Stimulated activated CD4-positive, alpha-beta T cell treated with anti-CD3 and anti-CD28 coated beads, Interleukin-2, amount 100 ng/mL, for 4 hours (primary cell): ENCODE data around the gene SMAD4.
"Not testable (repeated sequence)": the region's sequence is repeated elsewhere in the genome, so short reads cannot be mapped to it uniquely, and the experiment has no call there.

ENCODE experiments used
- DNase-seq: peaks from one replicate; pipeline ENCODE4 v3.0.0-alpha.2; 2020; ENCODE audit warnings: low read depth

SMAD4 gene

GRCh38 chr18:51070545-51070944 is 40.5 kb downstream of the SMAD4 start:
- DNase-seq: no peak

GRCh38 chr18:51072586-51073313 is 42.7 kb downstream of the SMAD4 start:
- DNase-seq: no peak

- DNase-seq: no peak
These were observed 44.6 kb downstream of the SMAD4 start for GRCh38 chr18:51074605-51075004.

GRCh38 chr18:51076503-51076902 is 46.5 kb downstream of the SMAD4 start:
- no peak for DNase-seq

GRCh38 chr18:51077217-51077616 is 47.2 kb downstream of the SMAD4 start:
- no peak for DNase-seq

GRCh38 chr18:51078026-51078425 is 48.0 kb downstream of the SMAD4 start:
- DNase-seq: no peak

GRCh38 chr18:51082571-51083267 is 52.7 kb downstream of the SMAD4 start:
- DNase-seq: no peak

- DNase-seq: no peak
These were observed 53.4 kb downstream of the SMAD4 start for GRCh38 chr18:51083398-51083797.

GRCh38 chr18:51088410-51088809 is 58.4 kb downstream of the SMAD4 start:
- no peak for DNase-seq

- DNase-seq: no peak
These were observed 59.7 kb downstream of the SMAD4 start for GRCh38 chr18:51089691-51090090.

GRCh38 chr18:51091270-51091669 is 61.3 kb downstream of the SMAD4 start:
- no peak for DNase-seq

- no peak for DNase-seq
These were observed 62.1 kb downstream of the SMAD4 start for GRCh38 chr18:51092117-51092516.

- not testable (repeated sequence) for DNase-seq
These were observed 63.0 kb downstream of the SMAD4 start for GRCh38 chr18:51092967-51093366.

- no peak for DNase-seq
These were observed 67.2 kb downstream of the SMAD4 start for GRCh38 chr18:51097021-51097822.

- no peak for DNase-seq
These were observed 68.1 kb downstream of the SMAD4 start for GRCh38 chr18:51098082-51098481.

- DNase-seq: no peak
These were observed 68.5 kb downstream of the SMAD4 start for GRCh38 chr18:51098513-51098912.

- DNase-seq: no peak
These were observed 70.5 kb downstream of the SMAD4 start for GRCh38 chr18:51100385-51101120.

GRCh38 chr18:51107082-51107481 is 77.1 kb downstream of the SMAD4 start:
- no peak for DNase-seq

GRCh38 chr18:51107598-51108305 is 77.7 kb downstream of the SMAD4 start:
- peak; percentile 4 for DNase-seq

GRCh38 chr18:51108330-51108729 is 78.3 kb downstream of the SMAD4 start:
- DNase-seq: no peak

GRCh38 chr18:51110073-51110797 is 80.2 kb downstream of the SMAD4 start:
- peak; percentile 34 for DNase-seq
